ENCODE data around the gene MORN1.

Gene MORN1

DNA sequence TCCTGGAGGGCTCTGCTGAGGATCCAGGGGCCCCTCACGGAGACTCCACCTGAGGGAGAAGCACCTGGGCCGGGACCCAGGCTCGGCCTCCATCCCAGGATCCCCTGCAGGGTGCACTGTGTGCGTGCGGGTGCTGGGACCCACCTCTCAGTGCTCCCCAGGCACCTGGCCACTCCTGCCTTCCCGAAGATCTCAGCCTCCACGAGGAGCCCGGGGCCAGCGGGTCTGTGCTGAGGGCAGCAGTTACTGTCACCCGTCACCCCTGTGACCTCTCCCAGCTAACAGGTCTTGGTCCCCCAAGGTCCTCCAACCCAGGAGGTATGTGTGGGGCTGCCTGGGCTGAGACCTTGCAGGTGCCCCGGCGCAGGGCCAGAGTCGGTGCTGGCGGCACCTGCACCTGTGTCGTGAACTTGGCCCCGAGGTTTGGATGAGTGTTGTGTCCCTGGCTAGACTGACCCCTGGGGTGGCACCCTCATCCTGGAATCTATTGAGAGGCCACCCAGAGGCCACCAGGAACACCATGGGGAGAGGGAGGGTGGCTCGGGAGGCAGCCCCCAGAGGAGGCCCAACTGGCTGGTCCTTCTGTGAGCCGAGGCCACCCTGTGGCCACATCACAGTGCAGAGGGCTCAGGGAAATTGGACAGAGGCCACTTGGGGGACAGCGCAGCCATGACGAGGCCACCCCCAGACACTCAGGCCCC lies 17.7 kb downstream of the MORN1 start:
- DNase-seq (ENCODE audit: low read depth), result no peak
- TF ChIP-seq, protein P1, sequence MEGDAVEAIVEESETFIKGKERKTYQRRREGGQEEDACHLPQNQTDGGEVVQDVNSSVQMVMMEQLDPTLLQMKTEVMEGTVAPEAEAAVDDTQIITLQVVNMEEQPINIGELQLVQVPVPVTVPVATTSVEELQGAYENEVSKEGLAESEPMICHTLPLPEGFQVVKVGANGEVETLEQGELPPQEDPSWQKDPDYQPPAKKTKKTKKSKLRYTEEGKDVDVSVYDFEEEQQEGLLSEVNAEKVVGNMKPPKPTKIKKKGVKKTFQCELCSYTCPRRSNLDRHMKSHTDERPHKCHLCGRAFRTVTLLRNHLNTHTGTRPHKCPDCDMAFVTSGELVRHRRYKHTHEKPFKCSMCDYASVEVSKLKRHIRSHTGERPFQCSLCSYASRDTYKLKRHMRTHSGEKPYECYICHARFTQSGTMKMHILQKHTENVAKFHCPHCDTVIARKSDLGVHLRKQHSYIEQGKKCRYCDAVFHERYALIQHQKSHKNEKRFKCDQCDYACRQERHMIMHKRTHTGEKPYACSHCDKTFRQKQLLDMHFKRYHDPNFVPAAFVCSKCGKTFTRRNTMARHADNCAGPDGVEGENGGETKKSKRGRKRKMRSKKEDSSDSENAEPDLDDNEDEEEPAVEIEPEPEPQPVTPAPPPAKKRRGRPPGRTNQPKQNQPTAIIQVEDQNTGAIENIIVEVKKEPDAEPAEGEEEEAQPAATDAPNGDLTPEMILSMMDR (conservative IDR thresholded peaks at IDR 0.05; ENCODE audit: low read depth, low read length), result peak; percentile 10
- no peak overlapping the region for H3K4me3 ChIP-seq (ENCODE audit: low read length)

DNA sequence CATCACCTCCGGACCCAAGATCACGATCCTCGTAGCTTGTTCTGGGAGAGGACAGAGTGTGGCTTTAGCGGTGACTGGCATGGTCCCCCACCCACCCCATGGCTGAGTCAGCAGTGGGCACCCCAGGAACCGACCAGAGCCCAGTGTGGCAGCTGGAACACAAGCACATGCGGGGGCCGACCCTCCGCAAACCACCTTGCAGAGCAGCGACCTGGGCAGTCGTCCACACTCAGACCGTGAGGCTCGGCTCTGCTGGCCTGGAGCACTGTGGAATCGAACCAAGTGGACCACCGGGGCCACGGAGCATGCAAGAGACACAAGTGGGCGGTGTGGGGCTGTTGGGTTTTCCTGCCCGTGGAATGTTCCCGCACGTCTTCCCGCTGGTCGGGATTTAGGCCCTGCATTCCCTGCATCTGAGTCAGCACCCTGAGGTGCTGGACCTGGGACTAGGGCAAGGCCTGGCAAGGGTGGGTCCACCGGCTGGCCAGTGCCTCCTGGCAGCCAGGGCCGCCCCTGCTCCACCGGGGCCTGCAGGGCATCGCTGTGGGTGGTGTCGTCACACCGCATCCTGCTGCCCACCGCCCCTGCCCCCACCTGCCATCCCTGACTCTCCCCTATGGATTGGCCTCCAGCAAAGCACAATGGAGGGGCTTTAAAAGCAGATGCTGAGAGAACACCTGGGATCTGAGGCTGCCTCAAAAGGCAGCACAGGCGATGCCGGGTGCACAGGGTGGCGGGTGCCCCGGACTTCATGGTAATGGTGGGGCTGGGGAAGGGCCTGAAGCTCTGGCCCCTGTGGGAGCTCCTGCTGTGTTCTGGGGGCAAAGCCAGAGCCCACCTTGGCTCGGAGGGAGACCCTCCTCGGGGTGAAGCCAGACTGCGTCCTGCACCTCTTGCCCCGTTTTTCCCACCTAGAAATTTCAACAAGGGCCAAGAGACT lies 18.5 kb downstream of the MORN1 start:
- no peak overlapping the region for H3K4me3 ChIP-seq (ENCODE audit: low read length)
- DNase-seq (ENCODE audit: low read depth), result no peak
- TF ChIP-seq, protein P1 (conservative IDR thresholded peaks at IDR 0.05; ENCODE audit: low read depth, low read length), result no peak

DNA sequence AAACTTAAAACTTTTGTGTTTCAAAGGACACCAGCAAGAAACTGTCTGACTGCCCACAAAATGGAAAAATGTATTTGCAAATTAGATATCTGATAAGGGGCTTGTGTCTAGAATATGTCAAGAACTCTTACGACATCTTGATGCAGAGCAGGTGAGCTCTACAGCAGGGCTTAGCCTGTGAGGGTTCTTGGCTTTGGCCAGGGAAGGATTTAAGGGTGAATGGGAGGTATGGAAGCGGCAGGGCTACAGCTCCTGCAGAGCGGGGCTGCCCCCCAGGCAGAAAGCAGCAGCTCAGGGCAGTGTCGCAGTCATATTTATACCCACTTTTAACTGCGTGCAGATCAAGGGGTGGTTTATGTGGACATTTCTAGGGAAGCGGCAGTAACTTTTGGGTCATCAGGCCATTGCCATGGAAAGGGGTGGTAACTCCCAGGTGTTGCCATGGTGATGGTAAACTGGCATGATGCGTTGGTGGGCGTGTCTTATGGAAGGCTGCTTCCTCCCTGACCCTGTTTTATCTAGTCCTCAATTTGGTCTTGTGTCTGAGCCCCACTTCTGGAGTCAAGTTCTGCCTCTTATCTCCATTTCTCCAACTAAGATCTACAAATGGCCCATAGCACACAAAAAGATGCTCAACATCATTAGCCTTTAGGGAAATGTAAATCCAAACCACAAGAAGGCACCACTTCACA lies 23.2 kb downstream of the MORN1 start:
- TF ChIP-seq, protein P1 (conservative IDR thresholded peaks at IDR 0.05; ENCODE audit: low read depth, low read length), result no peak
- no peak overlapping the region for H3K4me3 ChIP-seq (ENCODE audit: low read length)
- no peak for DNase-seq (ENCODE audit: low read depth)

DNA sequence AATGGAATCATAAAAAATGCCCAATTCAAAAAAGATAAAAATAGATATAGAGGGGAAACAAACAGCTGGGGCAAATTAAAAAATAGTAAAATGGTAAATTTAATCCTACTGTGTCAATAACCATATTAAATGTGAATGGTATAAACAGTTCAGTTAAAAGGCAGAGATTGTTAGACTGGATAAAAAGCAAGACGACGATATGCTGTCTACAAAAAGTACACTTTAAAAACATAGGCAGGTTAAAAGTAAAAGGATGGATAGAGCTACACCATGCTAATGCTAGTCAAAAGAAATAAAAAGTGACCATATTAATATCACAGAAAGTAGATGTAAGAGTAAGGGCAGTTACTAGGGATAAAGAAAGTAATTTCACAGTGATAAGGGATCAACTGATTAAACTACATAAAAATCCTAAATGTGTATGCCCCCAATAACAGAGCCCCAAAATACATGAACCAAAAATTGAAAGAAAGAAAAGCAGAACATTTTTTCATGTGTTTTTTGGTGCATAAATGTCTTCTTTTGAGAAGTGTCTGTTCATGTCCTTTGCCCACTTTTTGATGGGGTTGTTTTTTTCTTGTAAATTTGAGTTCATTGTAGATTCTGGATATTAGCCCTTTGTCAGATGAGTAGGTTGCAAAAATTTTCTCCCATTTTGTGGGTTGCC lies 27.4 kb downstream of the MORN1 start:
- H3K4me3 ChIP-seq (ENCODE audit: low read length), result no peak overlapping the region
- TF ChIP-seq, protein P1 (conservative IDR thresholded peaks at IDR 0.05; ENCODE audit: low read depth, low read length), result no peak
- DNase-seq (ENCODE audit: low read depth), result no peak

DNA sequence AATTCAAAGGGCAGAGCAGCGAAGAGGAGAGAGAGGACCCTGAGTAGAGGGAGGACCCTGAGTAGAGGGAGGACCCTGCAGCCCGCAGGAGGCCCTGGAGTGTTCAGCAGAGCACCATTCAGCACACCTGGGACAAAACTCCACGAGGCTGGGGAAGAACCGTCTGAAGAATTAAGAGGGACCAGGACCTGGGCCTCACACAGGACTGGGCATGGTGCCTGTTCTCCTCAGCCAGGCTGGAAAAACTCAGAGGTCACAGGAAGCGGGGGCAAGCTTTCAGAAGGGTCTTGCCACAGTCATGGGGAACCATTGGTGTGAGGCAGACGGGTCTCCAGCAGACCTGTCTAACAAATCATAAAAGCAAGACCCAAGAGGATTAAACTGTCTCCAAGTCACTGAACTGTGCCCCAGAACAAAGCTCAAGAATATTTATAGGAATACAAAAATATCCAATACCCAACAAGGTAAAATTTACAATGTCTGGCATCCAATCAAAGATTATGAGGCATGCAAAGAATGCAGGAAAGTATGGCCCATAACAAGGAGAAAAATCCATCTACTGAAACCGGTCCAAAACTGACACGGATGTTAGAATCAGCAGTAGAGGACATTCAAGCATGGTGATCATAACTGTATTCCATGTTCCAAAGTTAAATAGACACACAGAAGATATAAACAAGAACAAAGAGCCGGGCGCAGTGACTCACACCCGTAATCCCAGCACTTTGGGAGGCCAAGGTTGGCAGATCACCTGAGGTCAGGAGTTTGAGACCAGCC lies 30.6 kb downstream of the MORN1 start:
- peak; percentile 69 for DNase-seq (ENCODE audit: low read depth)
- TF ChIP-seq, protein P1 (conservative IDR thresholded peaks at IDR 0.05; ENCODE audit: low read depth, low read length), result no peak
- no peak overlapping the region for H3K4me3 ChIP-seq (ENCODE audit: low read length)
